Measurements from ENCODE around the gene PRKCE.

Gene PRKCE

DNA sequence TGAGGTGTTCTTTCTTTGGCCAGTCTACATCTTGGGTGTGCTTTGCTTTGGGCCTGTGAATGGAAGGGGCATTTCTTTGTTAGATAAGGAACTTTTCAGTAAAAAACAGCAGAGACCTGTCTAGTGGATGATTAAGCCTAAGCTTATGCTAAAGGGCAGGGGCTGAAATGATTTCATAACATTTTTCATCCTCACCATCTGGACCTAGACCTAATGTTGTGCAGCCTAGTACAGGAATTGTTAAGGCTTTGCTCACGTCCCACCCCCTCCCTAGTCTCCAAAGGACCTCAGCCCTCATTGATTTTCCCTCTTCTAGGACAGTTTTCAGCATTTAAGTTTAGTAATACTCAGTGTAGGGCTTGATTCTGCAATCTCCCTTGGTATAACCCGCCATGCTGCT is 111.8 kb downstream of the PRKCE start:
- in situ Hi-C loops (cut with HindIII; ENCODE audit: low pct_ligation_motif_present, low sequenced_read_pairs), result no loop called here
- Histone ChIP-seq H3K4me3 (ENCODE audit: low read depth, low read length) (no peak overlapping the region), H3K27ac (no peak overlapping the region), H3K36me3 (replicated peaks) (no peaks in the 10 kb centered on the region), H3K27me3 (replicated peaks) (no peaks in the 10 kb centered on the region)
- DNase-seq, result no peak
- TF ChIP-seq, protein P1, sequence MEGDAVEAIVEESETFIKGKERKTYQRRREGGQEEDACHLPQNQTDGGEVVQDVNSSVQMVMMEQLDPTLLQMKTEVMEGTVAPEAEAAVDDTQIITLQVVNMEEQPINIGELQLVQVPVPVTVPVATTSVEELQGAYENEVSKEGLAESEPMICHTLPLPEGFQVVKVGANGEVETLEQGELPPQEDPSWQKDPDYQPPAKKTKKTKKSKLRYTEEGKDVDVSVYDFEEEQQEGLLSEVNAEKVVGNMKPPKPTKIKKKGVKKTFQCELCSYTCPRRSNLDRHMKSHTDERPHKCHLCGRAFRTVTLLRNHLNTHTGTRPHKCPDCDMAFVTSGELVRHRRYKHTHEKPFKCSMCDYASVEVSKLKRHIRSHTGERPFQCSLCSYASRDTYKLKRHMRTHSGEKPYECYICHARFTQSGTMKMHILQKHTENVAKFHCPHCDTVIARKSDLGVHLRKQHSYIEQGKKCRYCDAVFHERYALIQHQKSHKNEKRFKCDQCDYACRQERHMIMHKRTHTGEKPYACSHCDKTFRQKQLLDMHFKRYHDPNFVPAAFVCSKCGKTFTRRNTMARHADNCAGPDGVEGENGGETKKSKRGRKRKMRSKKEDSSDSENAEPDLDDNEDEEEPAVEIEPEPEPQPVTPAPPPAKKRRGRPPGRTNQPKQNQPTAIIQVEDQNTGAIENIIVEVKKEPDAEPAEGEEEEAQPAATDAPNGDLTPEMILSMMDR (IDR thresholded peaks at IDR 0.05; ENCODE audit: low read depth, low read length, missing control alignments), result no peak

DNA sequence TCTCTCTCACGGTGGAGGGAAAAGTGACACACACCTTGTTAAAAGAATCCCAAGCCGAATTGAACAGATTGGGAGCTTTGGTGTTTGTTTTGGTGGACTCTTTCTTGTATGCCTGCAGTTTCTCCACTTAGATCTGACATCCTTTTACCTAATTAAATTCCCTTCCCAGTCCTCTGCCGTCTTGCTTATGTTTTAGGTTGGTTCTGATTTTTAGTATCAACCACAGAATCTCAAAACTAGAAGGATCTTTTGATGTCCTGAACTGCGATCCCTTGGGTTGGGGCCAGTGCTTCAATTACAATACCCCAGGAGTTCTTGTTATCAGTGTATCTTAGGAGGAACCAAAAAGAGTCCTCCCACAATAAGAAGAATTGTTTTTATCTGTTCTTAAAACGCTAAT is 112.3 kb downstream of the PRKCE start:
- TF ChIP-seq, protein P1 (IDR thresholded peaks at IDR 0.05; ENCODE audit: low read depth, low read length, missing control alignments), result no peak
- Histone ChIP-seq H3K36me3 (replicated peaks) (no peaks in the 10 kb centered on the region), H3K27me3 (replicated peaks) (no peaks in the 10 kb centered on the region), H3K4me3 (ENCODE audit: low read depth, low read length) (no peak overlapping the region), H3K27ac (no peak overlapping the region)
- DNase-seq, result no peak
- in situ Hi-C loops (cut with HindIII; ENCODE audit: low pct_ligation_motif_present, low sequenced_read_pairs), result no loop called here

DNA sequence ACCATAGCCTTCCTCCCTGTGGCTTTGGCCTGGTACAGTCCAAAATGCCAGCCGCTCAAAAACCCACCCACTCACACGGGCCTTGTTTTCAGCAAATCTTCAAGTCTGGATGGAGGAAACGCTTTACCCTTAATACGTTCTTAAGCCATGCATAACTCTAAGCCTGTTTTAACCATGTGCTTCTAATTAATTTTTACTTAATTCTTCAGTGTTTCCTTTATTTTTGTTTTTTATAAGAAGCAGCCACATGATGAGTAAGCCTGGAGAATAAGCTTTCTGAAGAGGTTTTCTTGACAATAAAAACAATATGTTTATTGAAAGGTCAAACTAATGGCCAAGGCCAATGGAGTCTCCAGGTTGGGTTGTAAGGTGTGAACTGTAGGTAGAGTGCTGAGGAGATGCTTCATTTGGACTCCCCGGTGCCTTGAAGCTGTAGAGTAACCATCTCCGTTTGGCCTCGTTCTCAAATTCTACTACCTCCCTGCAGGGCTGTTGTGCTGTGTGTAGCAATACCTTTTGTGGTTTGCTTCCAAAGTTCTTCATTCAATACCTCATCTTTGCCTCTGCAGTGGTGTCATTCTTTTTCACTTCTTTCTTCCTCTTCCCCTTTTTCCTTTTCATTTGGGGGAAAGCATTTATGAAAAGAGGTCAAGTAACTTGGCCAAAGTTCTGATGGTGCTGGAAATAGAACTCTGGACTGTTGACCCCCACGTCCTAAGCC is 113.7 kb downstream of the PRKCE start:
- H3K27ac ChIP-seq, result no peak overlapping the region
- DNase-seq, result no peak
- in situ Hi-C loops (cut with HindIII; ENCODE audit: low pct_ligation_motif_present, low sequenced_read_pairs), result no loop called here

DNA sequence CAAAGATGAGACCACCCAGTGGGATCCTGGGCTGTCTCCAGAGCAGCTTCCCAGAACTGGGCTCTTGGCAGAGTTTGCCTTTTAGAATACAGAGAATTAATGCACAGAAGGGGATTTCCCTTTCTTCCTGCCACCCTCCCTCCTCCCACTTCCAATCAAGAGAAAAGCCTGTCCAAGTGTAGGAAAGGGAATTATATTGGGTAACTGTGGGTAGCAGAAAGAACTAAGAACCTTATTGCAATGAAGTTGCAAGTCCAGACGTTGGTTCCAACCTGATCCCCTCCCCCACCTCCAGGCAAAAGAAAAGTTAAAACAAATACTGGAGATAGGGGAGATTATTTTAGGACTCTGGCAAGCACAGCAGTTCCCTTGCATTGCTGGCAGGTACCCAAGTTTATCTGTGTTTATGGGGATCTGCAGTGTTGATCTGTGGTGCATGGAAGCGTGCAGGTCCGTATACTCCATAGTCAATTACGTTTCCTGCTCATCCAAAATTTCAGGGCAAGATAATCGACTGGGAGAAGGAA is 114.3 kb downstream of the PRKCE start:
- H3K36me3 ChIP-seq (replicated peaks), result no peaks in the 10 kb centered on the region
- in situ Hi-C loops (cut with HindIII; ENCODE audit: low pct_ligation_motif_present, low sequenced_read_pairs), result no loop called here
- TF ChIP-seq, protein P1 (IDR thresholded peaks at IDR 0.05; ENCODE audit: low read depth, low read length, missing control alignments), result no peak
- H3K4me3 ChIP-seq (ENCODE audit: low read depth, low read length), result no peak overlapping the region
- no peak for DNase-seq
- no peaks in the 10 kb centered on the region for H3K27me3 ChIP-seq (replicated peaks)
- no peak overlapping the region for H3K27ac ChIP-seq

More for the DNA sequence above, 113.7 kb downstream of the PRKCE start:
- TF ChIP-seq, protein P1 (IDR thresholded peaks at IDR 0.05; ENCODE audit: low read depth, low read length, missing control alignments), result no peak
- no peak overlapping the region for H3K4me3 ChIP-seq (ENCODE audit: low read depth, low read length)
- H3K36me3 ChIP-seq (replicated peaks), result no peaks in the 10 kb centered on the region
- H3K27me3 ChIP-seq (replicated peaks), result no peaks in the 10 kb centered on the region

DNA sequence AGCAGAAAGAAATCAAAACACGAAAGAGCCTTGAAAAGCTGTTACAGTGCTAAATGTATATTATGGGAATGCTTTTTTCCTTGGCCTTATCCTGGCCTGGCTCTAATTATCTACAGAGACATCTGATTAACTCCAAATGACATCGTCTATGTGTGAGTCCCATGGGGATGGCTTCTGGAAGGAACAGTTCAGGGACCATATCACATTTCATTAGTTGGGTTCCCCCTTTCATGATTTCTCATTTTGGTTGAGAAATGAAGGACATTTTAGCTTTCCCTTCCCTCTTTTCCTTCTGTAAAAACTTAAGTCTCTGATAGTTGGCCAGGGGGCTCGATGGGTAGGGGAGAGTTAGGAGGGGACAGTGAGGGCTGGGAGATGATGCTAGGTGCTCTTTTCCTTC is 116.7 kb downstream of the PRKCE start:
- H3K27me3 ChIP-seq (replicated peaks), result no peaks in the 10 kb centered on the region
- TF ChIP-seq, protein P1 (IDR thresholded peaks at IDR 0.05; ENCODE audit: low read depth, low read length, missing control alignments), result no peak
- in situ Hi-C loops (cut with HindIII; ENCODE audit: low pct_ligation_motif_present, low sequenced_read_pairs), result no loop called here
- H3K36me3 ChIP-seq (replicated peaks), result no peaks in the 10 kb centered on the region
- H3K4me3 ChIP-seq (ENCODE audit: low read depth, low read length), result no peak overlapping the region
- no peak overlapping the region for H3K27ac ChIP-seq
- no peak for DNase-seq

DNA sequence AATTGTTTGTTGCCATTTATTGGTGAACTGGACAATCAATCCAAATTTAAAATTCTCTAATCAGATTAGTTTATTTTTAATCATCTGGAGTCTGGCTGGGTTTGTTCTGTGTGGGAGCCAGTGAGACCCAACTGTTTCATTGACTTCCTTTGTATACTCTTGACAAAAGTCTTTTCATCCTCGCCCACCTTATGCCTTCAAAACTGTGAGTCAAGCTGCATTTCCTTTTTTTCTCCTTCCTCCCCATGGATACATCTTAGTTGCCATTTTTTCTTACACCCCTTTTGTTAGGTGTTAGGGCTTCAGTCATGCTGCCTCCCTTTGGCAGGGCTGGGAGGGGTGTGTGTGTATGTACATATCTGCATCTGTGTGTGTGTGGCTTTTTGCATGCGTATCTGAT is 117.6 kb downstream of the PRKCE start:
- DNase-seq, result no peak
- TF ChIP-seq, protein P1 (IDR thresholded peaks at IDR 0.05; ENCODE audit: low read depth, low read length, missing control alignments), result no peak
- H3K27ac ChIP-seq, result no peak overlapping the region
- H3K36me3 ChIP-seq (replicated peaks), result no peaks in the 10 kb centered on the region
- in situ Hi-C loops (cut with HindIII; ENCODE audit: low pct_ligation_motif_present, low sequenced_read_pairs), result no loop called here
- no peak overlapping the region for H3K4me3 ChIP-seq (ENCODE audit: low read depth, low read length)
- H3K27me3 ChIP-seq (replicated peaks), result no peaks in the 10 kb centered on the region
